Measurements from ENCODE around the gene LRRC4. TPM values are rescaled to one million over a fixed set of nuclear protein-coding genes. Genes with fewer than 3 reads are reported as not detected.

LRRC4 gene
- total and polyA plus RNA-seq, 3 donors from 2014 or later: 10.2 to 17.0 (median 12.5) TPM

- intact Hi-C loops (cut with DNase I; ENCODE audit: low total_unique reads): no loop called here
- no peak overlapping the region for H3K4me3 ChIP-seq
- peaks cover 34% of the 10 kb centered on the region for H3K4me1 ChIP-seq
- no peaks in the 10 kb centered on the region for H3K36me3 ChIP-seq (ENCODE audit: low read depth, missing control alignments)
- DNase-seq: no peak
- no peaks in the 10 kb centered on the region for H3K27me3 ChIP-seq
- no peak overlapping the region for H3K27ac ChIP-seq
- TF ChIP-seq CTCF (IDR thresholded peaks at IDR 0.05) (no peak), POLR2A (IDR thresholded peaks at IDR 0.05) (no peak)
- WGBS, 2 donors: 82 to 89% methylated on average over 5 to 8 of the region's 8 CpGs
- H3K9me3 ChIP-seq: no peaks in the 10 kb centered on the region
These were observed 24.5 kb downstream of the LRRC4 start for GRCh38 chr7:128006550-128007302.

- no peak for DNase-seq
- intact Hi-C loops (cut with DNase I; ENCODE audit: low total_unique reads): no loop called here
- WGBS, 2 donors: 41 to 54% methylated on average over 3 of the region's 3 CpGs
- no peak overlapping the region for H3K27ac ChIP-seq
- H3K4me1 ChIP-seq: peaks cover 31% of the 10 kb centered on the region
- no peaks in the 10 kb centered on the region for H3K9me3 ChIP-seq
- no peak overlapping the region for H3K4me3 ChIP-seq
- no peaks in the 10 kb centered on the region for H3K36me3 ChIP-seq (ENCODE audit: low read depth, missing control alignments)
- H3K27me3 ChIP-seq: no peaks in the 10 kb centered on the region
- no peak for TF ChIP-seq CTCF (IDR thresholded peaks at IDR 0.05)
- no peak for TF ChIP-seq POLR2A (IDR thresholded peaks at IDR 0.05)
These were observed 25.5 kb downstream of the LRRC4 start for GRCh38 chr7:128005759-128006159.

GRCh38 chr7:128005117-128005516 lies 26.1 kb downstream of the LRRC4 start:
- WGBS, 2 donors: 86 to 89% methylated on average over 7 of the region's 7 CpGs
- Histone ChIP-seq H3K27me3 (no peaks in the 10 kb centered on the region), H3K4me3 (no peak overlapping the region), H3K36me3 (ENCODE audit: low read depth, missing control alignments) (no peaks in the 10 kb centered on the region), H3K4me1 (peaks cover 25% of the 10 kb centered on the region), H3K9me3 (no peaks in the 10 kb centered on the region), H3K27ac (no peak overlapping the region)
- DNase-seq: no peak
- no peak for TF ChIP-seq POLR2A (IDR thresholded peaks at IDR 0.05)
- no peak for TF ChIP-seq CTCF (IDR thresholded peaks at IDR 0.05)
- intact Hi-C loops (cut with DNase I; ENCODE audit: low total_unique reads): no loop called here

GRCh38 chr7:128004623-128005022 lies 26.6 kb downstream of the LRRC4 start:
- H3K4me3 ChIP-seq: no peak overlapping the region
- H3K27me3 ChIP-seq: no peaks in the 10 kb centered on the region
- H3K27ac ChIP-seq: no peak overlapping the region
- 84 to 97% methylated on average over 6 of the region's 6 CpGs for WGBS, 2 donors
- no peak for DNase-seq
- TF ChIP-seq POLR2A (IDR thresholded peaks at IDR 0.05): no peak
- intact Hi-C loops (cut with DNase I; ENCODE audit: low total_unique reads): no loop called here
- H3K9me3 ChIP-seq: no peaks in the 10 kb centered on the region
- H3K36me3 ChIP-seq (ENCODE audit: low read depth, missing control alignments): no peaks in the 10 kb centered on the region
- peaks cover 20% of the 10 kb centered on the region for H3K4me1 ChIP-seq

GRCh38 chr7:128003787-128004186 lies 27.4 kb downstream of the LRRC4 start:
- Histone ChIP-seq H3K27ac (no peak overlapping the region), H3K27me3 (no peaks in the 10 kb centered on the region), H3K4me3 (no peak overlapping the region), H3K36me3 (ENCODE audit: low read depth, missing control alignments) (no peaks in the 10 kb centered on the region), H3K9me3 (no peaks in the 10 kb centered on the region), H3K4me1 (peaks cover 17% of the 10 kb centered on the region)
- 57 to 65% methylated on average over 2 of the region's 2 CpGs for WGBS, 2 donors
- no peak for DNase-seq
- intact Hi-C loops (cut with DNase I; ENCODE audit: low total_unique reads): no loop called here
- no peak for TF ChIP-seq POLR2A (IDR thresholded peaks at IDR 0.05)
- TF ChIP-seq CTCF (IDR thresholded peaks at IDR 0.05): no peak

Measured in testis (tissue), 3 donors.